KG1 (cell line): ENCODE data around the gene MAML1.
A peak's percentile ranks its signal among the peaks of the same experiment; 100 is the strongest.

Experiments used
- DNase-seq: peaks from one replicate; lab custom pipeline; 2025; lab: John Stamatoyannopoulos, UW

Gene MAML1

DNA sequence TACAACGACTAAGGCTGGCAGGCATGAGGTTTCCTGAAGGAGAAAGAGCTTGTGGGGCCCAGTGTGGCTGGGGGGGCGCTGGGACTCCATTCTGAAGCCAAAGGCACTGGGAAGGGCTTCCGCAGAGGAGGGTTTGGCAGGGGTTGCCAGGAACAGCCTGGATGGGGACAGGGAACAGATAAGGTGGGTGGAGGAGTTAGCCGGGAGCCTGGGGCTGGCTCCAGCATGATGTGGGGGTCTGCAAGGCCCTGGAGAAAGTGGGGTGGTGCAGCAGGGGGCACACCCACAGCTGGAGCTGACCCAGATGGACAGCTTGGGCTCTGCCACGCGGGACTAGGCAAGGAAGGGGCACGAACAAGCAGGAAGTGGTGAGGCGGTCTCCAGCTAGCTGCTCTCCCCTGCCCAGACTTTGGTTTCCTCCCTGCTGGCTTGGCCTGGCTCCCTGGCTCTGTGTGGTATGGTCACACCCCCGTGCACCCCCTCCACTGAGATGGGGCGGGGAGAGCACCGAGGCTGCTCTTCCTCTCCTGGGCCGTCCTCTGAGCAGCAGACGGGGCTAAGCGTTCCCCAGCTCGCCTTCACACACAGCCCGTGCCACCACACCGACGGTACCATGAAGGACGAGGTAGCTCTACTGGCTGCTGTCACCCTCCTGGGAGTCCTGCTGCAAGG lies 61.0 kb downstream of the MAML1 start, which contains the start of gene LTC4S:
Gene LTC4S (plus strand): TSS at position 519 of the 672 bp plus-strand sequence. CDS start 95 bp downstream, at position 614.
- DNase-seq, result peak; percentile 72

- no peak for DNase-seq
Observed at GRCh38 chr5:179794171-179794570, 61.5 kb downstream of the MAML1 start.

GRCh38 chr5:179794575-179794974 lies 62.0 kb downstream of the MAML1 start:
- no peak for DNase-seq

DNA sequence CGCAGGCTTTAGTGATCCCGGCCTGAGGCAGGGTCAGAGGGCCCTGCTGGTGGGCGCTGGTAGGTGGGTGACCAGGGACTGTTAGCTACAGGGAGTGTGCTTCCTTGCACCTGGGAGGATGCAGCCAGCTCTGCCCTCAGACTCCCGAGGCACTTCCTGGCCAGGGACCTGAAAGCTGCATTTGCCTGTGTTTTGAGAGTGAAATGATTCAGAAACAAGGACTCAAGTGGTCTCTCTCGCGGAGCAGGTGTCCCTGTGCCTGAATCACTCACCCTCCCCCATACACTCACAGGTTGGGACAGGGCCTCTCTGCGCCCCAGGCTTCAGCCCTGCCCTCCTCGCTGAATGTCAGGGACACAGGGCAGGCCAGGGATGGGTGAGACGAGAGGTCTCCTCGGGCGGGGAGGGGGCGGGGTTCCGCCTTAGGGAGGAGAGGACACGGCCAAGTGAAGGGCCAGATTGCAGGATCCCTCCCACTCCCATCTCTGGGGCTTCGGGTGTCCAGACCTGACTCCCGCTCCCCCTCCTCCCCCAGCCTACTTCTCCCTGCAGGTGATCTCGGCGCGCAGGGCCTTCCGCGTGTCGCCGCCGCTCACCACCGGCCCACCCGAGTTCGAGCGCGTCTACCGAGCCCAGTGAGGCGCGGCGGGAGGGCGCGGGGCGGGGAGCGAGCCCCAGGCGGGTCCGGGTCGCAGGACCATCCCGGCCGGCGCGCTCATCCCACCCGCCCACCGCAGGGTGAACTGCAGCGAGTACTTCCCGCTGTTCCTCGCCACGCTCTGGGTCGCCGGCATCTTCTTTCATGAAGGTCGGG lies 62.6 kb downstream of the MAML1 start:
- DNase-seq, result no peak

- DNase-seq, result peak; percentile 47
Observed at GRCh38 chr5:179795863-179796833, 63.5 kb downstream of the MAML1 start.

DNA sequence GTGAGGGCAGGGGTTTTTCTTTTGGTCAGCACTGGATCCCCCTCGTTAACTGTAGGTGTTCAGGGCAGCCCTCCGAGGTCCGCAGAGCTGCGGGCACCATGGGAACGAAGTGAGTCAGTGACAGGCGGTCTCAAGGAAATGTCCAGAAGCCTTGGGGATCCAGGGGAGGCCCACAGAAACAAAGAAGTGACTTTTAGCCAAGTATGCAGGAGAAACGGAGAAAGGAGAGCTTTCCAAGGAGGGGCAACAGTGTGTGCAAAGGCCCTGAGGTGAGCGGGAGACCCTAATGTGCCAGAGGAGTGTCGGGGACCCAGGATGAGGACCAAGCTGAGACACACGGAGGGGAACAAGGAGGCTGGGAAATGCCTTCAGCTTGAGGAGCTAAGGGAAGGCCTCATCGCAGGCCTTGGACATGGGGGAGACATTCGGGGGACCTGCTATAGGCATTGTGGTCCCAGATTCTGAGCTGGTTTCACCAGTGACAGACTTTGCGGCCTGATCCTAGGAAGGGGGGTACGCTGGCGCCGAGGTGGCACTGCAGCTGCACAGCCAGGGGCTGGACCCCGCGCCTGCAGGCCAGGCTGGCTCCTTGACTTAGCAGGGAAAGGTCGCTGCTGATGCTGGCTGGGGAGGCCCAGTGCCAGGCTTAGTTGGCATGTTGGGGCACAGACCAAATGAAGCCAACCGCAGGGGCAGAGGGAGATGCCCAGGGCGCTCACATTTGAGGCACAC lies 64.4 kb downstream of the MAML1 start:
- no peak for DNase-seq

DNA sequence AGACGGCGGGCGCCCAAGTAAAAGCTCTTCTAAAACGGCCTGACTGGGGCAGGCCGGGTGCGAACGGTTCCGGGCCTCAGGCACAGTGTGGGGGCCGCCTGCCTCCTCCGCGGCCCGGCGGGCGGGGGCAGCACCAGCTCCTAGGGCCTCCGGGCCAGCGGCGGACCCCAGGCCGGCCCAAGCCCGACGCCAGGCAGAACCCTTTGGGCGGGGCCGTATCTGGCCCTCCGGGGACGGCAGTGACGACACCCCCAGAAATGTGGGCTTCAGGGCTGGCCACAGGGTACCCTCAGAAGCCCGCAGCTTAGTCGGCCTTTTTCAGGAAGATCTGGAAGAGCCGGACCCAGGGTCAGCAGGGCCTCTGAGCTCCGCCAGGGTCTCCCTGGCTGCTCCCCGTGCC lies 65.1 kb downstream of the MAML1 start:
- DNase-seq, result no peak

DNA sequence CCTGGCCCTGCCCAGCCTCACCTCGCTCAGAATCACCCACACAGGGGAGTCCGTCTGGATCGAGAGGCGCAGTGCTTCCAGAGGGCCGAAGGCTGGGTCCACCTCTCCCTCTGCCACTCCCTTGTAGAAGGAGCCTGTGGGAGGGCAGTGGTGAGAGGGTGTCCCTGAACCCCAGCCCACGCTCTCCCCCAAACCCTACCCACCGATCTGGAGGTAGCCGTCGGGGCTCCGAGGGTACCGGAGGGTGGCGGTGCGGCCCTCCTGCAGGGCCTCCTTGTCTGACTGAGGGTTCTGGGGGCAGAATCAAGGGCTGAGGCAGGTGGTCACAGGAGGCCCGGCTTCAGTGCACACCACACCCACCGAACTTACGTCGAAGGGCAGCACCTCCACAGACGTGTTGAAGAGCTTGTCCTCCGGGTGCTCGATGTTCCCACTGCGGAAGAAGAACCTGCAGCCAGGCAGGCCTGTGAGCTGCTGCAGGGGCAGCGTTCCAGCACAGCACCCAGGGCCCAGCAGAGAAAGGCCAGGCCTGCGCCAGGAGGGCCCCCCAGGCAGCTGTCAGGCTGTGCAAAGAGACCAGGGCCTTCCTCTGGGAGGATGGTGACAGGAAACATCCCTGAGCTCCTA lies 65.6 kb downstream of the MAML1 start:
- DNase-seq, result no peak

- DNase-seq, result no peak
Observed at GRCh38 chr5:179798771-179799643, 66.4 kb downstream of the MAML1 start.

GRCh38 chr5:179799644-179799973 lies 67.0 kb downstream of the MAML1 start:
- DNase-seq, result no peak

DNA sequence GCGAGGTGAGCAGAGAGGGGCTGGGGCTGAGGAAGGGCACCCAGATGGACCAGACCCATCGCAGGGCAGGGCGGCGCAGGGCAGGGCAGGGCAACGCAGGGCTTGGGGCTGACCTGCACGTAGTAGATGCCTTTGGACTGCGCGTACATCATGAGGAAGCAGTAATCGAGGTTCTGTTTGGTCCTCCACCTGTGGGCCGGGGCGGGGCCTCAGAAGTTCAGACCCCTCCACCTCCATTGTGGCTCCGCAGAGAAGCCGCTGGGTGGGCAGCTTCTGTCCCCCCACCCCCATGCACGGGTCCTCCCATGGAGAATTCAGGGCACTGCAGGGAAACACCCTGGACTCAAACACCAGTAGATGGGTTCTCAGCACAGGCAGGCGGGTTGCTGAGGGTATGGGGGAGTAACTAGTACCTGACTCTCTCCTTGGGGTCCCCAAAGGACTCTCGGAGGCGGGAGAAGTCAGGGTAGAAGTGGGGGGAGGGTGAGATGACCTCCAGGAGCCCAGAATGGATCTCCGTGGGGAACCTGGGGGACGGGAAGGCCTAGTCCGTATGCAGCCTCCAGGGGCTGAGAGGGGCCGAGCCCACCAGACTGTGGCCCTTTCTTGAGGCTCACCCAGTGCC lies 67.6 kb downstream of the MAML1 start:
- no peak for DNase-seq

DNA sequence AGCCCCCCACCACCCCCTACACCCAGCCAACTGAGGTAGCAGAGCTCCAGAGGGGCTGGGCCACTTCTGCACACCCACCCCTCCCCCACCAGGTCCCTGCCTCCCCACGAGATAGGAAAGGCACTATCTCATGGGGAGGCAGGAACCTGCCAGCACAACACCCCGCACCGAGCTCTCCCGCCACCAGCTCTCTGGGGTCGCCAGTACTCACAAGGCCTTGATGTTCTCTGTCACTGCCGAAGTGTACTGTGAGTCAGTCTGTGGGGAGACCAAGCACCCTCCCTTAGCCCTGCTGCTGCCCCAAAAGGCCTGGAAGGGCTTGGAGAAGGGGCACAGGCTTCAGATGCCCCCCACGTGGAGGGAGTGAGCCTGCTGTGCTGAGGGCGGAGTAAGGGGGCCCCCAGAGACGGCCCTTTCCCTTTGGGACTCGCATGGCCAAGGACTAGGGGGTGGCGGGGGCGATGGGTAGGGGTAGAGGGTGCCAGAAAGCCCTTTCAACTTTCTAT lies 68.1 kb downstream of the MAML1 start:
- DNase-seq, result no peak

GRCh38 chr5:179801304-179802206 lies 68.9 kb downstream of the MAML1 start:
- DNase-seq, result no peak

DNA sequence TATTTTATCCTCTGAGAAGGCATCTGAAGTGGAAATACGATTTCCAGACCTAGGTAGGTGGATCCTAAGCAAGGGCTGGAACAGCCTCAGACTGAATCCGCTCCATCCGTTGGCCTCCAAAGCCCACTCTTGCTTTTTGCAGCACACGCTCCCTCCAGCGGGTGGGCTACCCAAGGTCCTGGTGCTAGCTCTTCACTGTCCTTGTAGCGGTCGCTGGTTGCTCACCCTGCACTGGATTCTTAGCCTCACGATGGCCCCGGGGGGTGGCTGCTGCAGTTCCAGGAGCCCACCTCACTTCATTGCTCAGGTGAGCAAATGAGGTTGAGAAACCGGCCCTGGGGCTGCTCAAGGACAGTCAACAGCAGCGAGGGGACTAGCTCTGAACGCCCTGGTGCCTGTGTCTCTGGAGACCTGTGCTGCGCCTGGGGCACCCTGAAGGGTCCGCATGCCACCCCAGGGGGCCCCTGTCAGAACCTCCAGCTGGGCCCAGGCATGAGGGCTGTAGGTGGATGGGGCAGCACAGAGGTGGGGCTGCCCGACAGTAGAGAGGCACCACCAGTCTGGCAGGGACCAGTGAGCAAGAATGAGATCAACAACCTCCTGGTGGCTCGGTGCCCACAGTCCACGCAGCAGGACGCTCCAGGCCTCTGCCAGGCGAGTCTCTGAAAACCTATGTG lies 69.7 kb downstream of the MAML1 start:
- no peak for DNase-seq

GRCh38 chr5:179802950-179803562 lies 70.4 kb downstream of the MAML1 start:
- DNase-seq, result no peak

- DNase-seq, result no peak
Observed at GRCh38 chr5:179803651-179804554, 71.3 kb downstream of the MAML1 start.
